ENCODE data around the gene FOXRED2. TPM values are rescaled to one million over a fixed set of nuclear protein-coding genes. Genes with fewer than 3 reads are reported as not detected.
"Not testable (repeated sequence)": the region's sequence is repeated elsewhere in the genome, so short reads cannot be mapped to it uniquely, and the experiment has no call there.

Gene FOXRED2
- total RNA-seq, 2 donors from 2014 or later = 28.3 to 33.3 TPM

DNA sequence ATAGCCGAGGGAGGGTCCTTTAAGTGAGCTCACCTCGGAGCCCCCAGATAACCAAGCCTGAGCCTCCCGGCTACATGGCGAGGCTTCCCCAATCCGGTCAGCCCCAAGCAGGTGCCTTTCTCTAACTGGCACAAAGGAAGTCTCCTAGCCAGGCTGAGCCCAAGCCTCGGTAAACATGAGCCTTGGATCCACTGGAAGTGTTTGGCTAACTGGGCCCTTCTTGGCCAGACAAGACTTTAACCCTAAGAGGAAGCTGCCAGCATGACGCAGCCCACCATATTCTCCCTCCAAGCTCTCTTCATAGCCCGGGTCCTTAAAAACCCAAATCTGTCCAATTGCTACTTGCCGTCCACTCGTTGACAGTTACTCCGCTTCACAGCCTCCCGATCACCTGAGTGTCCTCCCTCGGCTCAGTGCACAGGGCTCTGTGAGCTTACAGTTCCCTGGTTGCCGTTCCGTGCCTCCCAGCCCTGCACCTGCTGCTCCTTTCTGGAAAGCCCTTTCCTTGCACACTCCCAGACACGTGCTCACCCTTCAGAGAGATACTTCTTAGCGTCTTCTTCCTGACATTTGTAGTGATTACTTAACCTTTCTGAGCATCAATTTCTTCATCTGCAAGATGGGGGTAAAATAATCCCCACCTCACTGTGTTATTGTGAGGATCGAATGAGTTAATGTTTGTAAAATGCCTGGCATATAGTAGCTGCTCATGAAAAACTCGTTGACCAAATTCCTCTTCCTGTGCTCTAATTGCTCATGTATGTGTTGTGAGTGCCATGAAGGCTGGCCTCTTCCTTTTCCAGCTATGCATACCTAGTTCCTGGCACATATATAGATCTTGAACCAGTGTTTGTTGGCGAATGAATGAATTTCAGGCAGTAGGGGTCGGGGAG lies 51.0 kb downstream of the FOXRED2 start:
- H3K9ac ChIP-seq (ENCODE audit: extremely low read depth, low read length, poor library complexity, severe bottlenecking) = no peak overlapping the region
- H3K27me3 Mint-ChIP-seq (ENCODE audit: insufficient read depth) = no peaks in the 10 kb centered on the region
- TF ChIP-seq, protein P1, sequence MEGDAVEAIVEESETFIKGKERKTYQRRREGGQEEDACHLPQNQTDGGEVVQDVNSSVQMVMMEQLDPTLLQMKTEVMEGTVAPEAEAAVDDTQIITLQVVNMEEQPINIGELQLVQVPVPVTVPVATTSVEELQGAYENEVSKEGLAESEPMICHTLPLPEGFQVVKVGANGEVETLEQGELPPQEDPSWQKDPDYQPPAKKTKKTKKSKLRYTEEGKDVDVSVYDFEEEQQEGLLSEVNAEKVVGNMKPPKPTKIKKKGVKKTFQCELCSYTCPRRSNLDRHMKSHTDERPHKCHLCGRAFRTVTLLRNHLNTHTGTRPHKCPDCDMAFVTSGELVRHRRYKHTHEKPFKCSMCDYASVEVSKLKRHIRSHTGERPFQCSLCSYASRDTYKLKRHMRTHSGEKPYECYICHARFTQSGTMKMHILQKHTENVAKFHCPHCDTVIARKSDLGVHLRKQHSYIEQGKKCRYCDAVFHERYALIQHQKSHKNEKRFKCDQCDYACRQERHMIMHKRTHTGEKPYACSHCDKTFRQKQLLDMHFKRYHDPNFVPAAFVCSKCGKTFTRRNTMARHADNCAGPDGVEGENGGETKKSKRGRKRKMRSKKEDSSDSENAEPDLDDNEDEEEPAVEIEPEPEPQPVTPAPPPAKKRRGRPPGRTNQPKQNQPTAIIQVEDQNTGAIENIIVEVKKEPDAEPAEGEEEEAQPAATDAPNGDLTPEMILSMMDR (conservative IDR thresholded peaks at IDR 0.05) = no peak
- H3K36me3 ChIP-seq (ENCODE audit: control insufficient read depth, insufficient read depth, low read length) = no peaks in the 10 kb centered on the region
- no peaks in the 10 kb centered on the region for H3K27me3 ChIP-seq (ENCODE audit: control insufficient read depth, insufficient read depth, low read length, poor library complexity, severe bottlenecking)
- peak overlapping the region; percentile 32 for H3K27ac Mint-ChIP-seq
- H3K9me3 Mint-ChIP-seq = no peaks in the 10 kb centered on the region
- H3K4me3 Mint-ChIP-seq = peak overlapping the region; percentile 51
- peaks cover 10% of the 10 kb centered on the region for H3K4me1 Mint-ChIP-seq
- peaks cover 4% of the 10 kb centered on the region for H3K4me1 ChIP-seq (ENCODE audit: control insufficient read depth, insufficient read depth, low read length)
- peak overlapping the region; percentile 13 for H3K4me3 ChIP-seq (ENCODE audit: low read length)
- H3K9me3 ChIP-seq (ENCODE audit: control insufficient read depth, low read length) = no peaks in the 10 kb centered on the region
- H3K36me3 Mint-ChIP-seq (ENCODE audit: low read depth) = no peaks in the 10 kb centered on the region
- WGBS, 2 experiments (ENCODE audit: insufficient coverage in 1 of 2, insufficient read length in 1 of 2) = 88 to 93% methylated on average over 16 to 21 of the region's 21 CpGs
- no peak for DNase-seq
- peak overlapping the region; percentile 7 for H3K27ac ChIP-seq (ENCODE audit: low read depth, low read length)

DNA sequence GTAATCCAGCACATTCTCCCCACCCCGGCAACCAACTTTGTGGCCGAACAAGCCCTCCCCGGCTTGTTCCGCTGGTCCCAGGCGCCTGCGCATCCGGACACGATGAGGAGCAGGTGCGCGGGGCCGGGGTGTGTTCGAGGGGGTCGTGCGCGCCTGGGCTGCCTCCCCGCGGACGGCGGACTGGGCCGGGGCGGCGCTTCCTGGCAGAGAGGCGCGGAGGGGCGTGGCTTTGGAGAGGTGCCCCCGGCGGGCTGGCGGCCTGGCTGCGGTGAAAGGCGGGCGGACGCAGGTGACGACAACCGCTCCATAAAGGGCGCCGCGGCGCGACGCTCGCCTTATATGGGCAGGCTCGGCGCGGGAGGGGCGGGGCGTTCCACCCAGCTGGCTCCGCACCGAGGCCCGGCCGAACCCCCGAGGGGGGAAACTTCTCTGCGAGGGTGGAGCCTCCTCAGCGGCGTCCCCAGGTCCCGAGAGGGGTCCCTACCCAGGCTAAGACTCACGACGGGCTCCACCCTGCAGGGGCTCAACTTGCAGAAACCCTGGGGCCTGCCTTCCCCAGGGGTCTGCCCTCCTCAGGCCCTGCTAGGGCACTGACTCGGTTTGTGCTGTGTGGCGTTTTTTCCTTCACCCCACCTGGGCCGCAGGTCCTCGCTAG lies 51.8 kb downstream of the FOXRED2 start:
- H3K36me3 ChIP-seq (ENCODE audit: control insufficient read depth, insufficient read depth, low read length) = no peaks in the 10 kb centered on the region
- Mint-ChIP-seq H3K27ac (peak overlapping the region; percentile 32), H3K9me3 (no peaks in the 10 kb centered on the region), H3K4me3 (peak overlapping the region; percentile 51), H3K27me3 (ENCODE audit: insufficient read depth) (no peaks in the 10 kb centered on the region), H3K4me1 (peaks cover 10% of the 10 kb centered on the region), H3K36me3 (ENCODE audit: low read depth) (no peaks in the 10 kb centered on the region)
- no peaks in the 10 kb centered on the region for H3K9me3 ChIP-seq (ENCODE audit: control insufficient read depth, low read length)
- H3K27ac ChIP-seq (ENCODE audit: low read depth, low read length) = peak overlapping the region; percentile 7
- no peaks in the 10 kb centered on the region for H3K27me3 ChIP-seq (ENCODE audit: control insufficient read depth, insufficient read depth, low read length, poor library complexity, severe bottlenecking)
- peaks cover 4% of the 10 kb centered on the region for H3K4me1 ChIP-seq (ENCODE audit: control insufficient read depth, insufficient read depth, low read length)
- WGBS, 2 experiments (ENCODE audit: insufficient coverage in 1 of 2, insufficient read length in 1 of 2) = 2 to 4% methylated on average over 11 to 61 of the region's 61 CpGs
- TF ChIP-seq, protein P1 (conservative IDR thresholded peaks at IDR 0.05) = no peak
- peak overlapping the region; percentile 51 for H3K9ac ChIP-seq (ENCODE audit: extremely low read depth, low read length, poor library complexity, severe bottlenecking)
- H3K4me3 ChIP-seq (ENCODE audit: low read length) = peak overlapping the region; percentile 76
- DNase-seq = peak; percentile 98

DNA sequence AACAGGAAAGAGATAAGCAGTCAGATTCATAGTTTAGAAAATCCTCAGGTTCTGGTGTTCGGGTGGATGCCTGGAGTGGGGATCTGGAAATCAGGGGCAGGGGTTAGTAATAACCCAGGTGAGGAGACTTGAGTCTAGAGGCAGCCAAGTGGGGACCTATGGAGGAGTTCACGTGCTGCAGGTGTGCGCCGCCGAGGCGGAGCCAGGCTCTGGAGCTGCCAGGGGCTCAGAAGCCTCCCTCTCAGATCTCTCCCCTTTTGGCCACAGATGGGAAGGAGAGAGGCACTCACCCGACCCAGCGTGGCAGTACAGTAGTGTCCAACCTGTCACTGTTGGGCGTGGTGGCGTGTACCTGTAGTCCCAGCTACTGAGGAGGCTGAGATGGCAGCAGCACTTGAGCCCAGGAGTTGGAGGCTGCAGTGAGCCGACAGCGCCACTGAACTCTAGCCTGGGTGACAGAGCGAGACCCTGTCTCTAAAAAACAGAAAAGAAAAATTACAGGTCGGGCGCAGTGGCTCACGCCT lies 52.9 kb downstream of the FOXRED2 start:
- Histone ChIP-seq H3K4me3 (ENCODE audit: low read length) (no peak overlapping the region), H3K27ac (ENCODE audit: low read depth, low read length) (no peak overlapping the region), H3K9ac (ENCODE audit: extremely low read depth, low read length, poor library complexity, severe bottlenecking) (no peak overlapping the region), H3K36me3 (ENCODE audit: control insufficient read depth, insufficient read depth, low read length) (no peaks in the 10 kb centered on the region), H3K27me3 (ENCODE audit: control insufficient read depth, insufficient read depth, low read length, poor library complexity, severe bottlenecking) (no peaks in the 10 kb centered on the region), H3K9me3 (ENCODE audit: control insufficient read depth, low read length) (no peaks in the 10 kb centered on the region), H3K4me1 (ENCODE audit: control insufficient read depth, insufficient read depth, low read length) (peaks cover 4% of the 10 kb centered on the region)
- DNase-seq = no peak
- TF ChIP-seq, protein P1 (conservative IDR thresholded peaks at IDR 0.05) = no peak
- H3K4me1 Mint-ChIP-seq = peaks cover 7% of the 10 kb centered on the region
- no peaks in the 10 kb centered on the region for H3K9me3 Mint-ChIP-seq
- 96 to 97% methylated on average over 12 to 16 of the region's 16 CpGs for WGBS, 2 experiments (ENCODE audit: insufficient coverage in 1 of 2, insufficient read length in 1 of 2)
- H3K36me3 Mint-ChIP-seq (ENCODE audit: low read depth) = no peaks in the 10 kb centered on the region
- H3K27me3 Mint-ChIP-seq (ENCODE audit: insufficient read depth) = no peaks in the 10 kb centered on the region
- H3K4me3 Mint-ChIP-seq = peak overlapping the region; percentile 51
- no peak overlapping the region for H3K27ac Mint-ChIP-seq

DNA sequence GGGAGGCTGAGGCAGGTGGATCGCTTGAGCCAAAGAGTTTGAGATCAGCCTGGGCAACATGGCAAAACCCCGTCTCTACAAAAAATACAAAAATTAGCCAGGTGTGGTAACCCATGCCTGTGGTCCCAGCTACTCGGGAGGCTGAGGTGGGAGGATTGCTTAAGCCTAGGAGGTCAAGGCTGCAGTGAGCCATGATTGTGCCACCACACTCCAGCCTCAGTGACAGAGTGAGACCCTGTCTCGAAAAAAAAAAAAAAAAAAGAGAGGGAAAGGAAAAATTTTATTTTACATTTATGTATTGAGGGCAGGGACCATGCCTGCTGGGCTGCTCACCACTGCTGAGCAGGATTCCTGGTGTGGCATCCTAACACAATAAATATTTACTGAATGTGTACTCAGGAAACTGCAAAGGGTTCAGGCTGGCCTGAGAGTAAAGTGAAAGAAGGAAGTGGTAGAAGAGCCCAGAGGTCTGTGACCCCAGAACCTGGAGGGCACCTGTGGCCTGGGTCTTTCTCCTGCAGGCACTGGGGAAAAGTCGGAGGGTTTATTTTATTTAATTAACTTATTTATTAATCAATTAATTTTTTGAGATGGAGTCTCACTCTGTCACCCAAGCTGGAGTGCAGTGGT lies 53.7 kb downstream of the FOXRED2 start:
- not testable (repeated sequence) for H3K4me1 ChIP-seq (ENCODE audit: control insufficient read depth, insufficient read depth, low read length); H3K9me3 Mint-ChIP-seq; H3K9ac ChIP-seq (ENCODE audit: extremely low read depth, low read length, poor library complexity, severe bottlenecking); H3K27me3 Mint-ChIP-seq (ENCODE audit: insufficient read depth); DNase-seq; H3K27ac ChIP-seq (ENCODE audit: low read depth, low read length); H3K36me3 ChIP-seq (ENCODE audit: control insufficient read depth, insufficient read depth, low read length); H3K4me1 Mint-ChIP-seq; H3K4me3 ChIP-seq (ENCODE audit: low read length); H3K27me3 ChIP-seq (ENCODE audit: control insufficient read depth, insufficient read depth, low read length, poor library complexity, severe bottlenecking); H3K4me3 Mint-ChIP-seq; H3K27ac Mint-ChIP-seq; H3K9me3 ChIP-seq (ENCODE audit: control insufficient read depth, low read length); H3K36me3 Mint-ChIP-seq (ENCODE audit: low read depth)
- WGBS, 2 experiments (ENCODE audit: insufficient coverage in 1 of 2, insufficient read length in 1 of 2) = 94 to 95% methylated on average over 2 to 3 of the region's 5 CpGs
